GM12874 (cell line): ENCODE measurements around the gene ZDHHC16.

Experiments used
- TF ChIP-seq, protein P1 (sequence below): IDR thresholded peaks from 2 replicates; pipeline ENCODE4 v1.5.1; 2011; ENCODE audit warnings: low read depth, mild to moderate bottlenecking, control low read depth, low read length, moderate library complexity; ENCODE audit not compliant: insufficient read depth

Gene ZDHHC16

DNA sequence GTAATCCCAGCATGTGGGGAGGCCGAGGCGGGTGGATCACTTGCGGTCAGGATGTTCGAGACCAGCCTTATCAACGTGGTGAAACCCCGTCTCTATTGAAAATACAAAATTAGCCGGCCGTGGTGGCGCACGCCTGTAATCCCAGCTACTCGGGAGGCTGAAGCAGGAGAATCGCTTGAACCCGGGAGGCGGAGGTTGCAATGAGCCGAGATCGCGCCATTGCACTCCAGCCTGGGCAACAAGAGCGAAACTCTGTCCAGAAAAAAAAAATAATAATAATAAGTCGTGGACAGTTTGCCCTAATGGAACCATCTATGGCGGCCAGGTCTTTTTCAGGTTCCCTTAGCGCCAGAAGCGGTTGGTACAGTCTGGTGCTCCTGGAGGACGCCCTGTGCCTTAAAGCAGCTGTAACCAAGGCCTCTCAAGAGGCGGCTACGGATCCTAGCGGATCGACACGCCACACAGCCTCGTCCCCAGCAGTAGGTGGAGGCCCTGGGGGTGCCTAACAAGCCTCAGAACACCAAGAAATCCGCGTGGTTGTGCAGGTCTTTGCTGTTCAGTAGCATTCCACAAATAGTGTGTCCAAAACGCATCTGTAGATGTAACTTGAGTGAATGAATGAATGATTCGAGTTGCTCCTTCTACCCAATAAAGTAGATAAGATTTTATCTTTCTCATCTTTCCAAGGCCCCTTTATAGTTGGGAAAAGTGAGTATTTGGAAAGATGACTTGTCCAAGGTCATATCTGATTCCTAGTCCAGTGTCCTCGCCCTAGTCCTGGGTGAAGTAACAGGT is 19.0 kb upstream of the ZDHHC16 start:
- TF ChIP-seq, protein P1, sequence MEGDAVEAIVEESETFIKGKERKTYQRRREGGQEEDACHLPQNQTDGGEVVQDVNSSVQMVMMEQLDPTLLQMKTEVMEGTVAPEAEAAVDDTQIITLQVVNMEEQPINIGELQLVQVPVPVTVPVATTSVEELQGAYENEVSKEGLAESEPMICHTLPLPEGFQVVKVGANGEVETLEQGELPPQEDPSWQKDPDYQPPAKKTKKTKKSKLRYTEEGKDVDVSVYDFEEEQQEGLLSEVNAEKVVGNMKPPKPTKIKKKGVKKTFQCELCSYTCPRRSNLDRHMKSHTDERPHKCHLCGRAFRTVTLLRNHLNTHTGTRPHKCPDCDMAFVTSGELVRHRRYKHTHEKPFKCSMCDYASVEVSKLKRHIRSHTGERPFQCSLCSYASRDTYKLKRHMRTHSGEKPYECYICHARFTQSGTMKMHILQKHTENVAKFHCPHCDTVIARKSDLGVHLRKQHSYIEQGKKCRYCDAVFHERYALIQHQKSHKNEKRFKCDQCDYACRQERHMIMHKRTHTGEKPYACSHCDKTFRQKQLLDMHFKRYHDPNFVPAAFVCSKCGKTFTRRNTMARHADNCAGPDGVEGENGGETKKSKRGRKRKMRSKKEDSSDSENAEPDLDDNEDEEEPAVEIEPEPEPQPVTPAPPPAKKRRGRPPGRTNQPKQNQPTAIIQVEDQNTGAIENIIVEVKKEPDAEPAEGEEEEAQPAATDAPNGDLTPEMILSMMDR, result no peak

DNA sequence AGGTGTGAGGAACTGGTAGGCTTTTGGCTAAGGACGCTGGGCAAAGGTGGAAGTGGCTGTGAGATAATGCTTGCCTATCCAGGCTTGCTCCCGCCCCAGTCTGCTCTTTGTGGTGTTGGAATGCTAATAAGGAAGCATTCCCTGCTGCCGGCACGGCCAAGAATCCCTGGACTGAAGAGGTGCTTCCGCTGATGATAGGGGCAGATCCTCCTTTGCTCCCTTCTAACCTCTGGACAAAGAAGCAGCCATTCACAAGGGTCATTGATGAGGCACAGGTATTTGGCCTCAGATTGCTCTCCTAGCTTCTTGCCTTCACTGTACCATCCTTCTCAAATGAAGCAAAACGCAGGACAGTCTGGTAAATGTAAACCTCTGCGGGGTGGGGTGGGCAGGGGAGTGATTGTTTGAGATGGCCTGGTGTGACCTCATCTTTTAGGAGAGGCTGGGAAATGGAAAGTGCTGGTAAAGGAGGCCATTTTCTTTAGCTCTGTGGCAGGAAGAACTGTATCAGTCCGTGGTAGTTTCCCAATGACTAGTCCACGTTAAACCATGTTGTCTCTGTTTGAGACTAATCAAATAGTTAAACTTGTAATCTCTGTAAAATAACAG is 18.3 kb upstream of the ZDHHC16 start:
- TF ChIP-seq, protein P1, result no peak

DNA sequence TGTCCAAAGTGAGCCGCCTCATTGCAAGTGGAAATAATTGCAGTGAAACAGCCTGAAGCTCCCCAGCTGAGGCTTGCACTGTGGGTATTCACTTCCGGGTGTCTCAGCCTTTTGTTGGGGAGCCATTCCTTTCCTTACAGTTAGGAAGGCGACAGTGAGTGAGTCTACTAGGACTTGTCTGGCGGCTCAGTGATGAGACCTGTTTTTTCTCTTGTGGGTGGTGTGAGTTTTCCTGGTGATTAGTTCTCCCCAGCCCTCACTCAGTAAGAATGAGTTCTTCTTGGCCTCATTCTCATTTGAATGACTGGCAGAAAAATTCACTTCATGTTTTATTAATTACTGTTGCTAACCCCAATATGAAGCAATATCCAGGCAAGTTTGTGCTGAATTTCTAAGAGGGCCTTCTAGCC is 17.4 kb upstream of the ZDHHC16 start:
- TF ChIP-seq, protein P1, result no peak

DNA sequence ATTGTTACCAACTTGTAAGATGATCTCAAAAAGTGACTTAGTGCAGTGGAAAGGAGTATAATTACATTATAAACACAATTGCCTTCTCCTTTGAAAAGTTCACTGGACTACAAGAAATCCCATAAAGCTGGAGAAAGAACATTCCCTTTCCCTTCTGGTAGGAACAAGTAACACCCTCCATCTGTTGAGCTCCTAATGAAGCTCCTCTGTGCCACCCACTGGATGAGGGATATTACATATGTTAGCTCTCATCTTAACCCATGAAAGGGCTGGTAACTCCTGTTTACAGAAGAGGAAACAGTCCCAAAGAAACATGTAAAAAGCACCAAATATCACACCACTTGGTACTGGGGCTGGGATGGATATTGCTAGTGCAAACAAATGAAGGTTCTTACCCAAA is 11.9 kb upstream of the ZDHHC16 start:
- TF ChIP-seq, protein P1, result no peak

DNA sequence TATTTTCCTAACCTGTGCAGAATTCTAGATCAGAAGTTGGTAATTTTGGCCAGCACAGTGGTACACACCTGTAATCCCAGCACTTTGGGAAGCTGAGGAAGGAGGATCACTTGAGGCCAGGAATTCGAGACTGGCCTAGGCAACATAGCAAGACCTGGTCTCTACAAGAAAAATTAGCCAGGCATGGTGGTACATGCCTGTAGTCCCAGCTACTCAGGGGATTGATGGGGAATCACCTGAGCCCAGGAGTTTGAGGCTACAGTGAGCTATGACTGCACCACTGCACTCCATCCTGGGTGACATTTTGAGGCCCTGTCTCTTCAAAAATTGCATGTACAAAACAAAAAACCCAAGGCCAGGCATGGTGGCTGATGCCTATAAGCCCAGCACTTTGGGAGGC is 11.4 kb upstream of the ZDHHC16 start:
- TF ChIP-seq, protein P1, result no peak

DNA sequence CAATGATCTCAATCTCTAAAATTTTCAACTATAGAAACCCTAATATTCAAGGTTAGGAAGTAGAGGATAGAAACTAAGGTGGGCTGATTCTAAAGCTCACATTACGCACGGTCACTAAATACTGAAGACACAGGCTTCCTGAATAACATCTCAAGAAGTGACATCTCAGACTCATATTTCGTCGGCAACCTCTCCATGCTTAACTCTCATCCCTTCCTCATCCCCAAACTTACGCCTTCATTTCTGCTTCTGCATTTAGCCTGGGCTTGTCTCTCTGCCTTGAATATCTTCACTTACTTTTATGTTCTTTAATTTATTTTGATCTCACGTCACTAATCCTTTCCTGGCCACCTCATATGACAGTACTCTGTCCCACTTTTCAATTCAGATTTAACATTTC is 10.8 kb upstream of the ZDHHC16 start:
- TF ChIP-seq, protein P1, result no peak

DNA sequence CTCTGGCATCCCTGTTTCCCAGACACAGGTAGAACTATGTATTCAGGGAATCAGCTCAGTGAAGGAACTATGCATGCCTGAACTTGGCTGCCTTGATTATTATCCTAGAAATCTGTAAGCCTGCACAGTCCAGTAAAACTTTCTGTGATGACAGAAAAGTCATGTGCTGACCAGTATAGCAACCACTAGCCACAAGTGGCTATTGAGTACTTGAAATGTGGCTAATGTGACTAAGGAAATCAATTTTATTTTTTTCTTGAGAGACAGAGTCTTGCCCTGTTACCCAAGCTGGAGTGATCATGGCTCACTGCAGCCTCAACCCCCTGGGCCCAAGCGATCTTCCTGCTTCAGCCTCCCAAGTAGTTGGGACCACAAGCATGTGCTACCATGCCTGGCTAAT is 3.7 kb upstream of the ZDHHC16 start:
- TF ChIP-seq, protein P1, result no peak
